ENCODE results near the gene TSPOAP1. TPM values are rescaled to one million over a fixed set of nuclear protein-coding genes. Genes with fewer than 3 reads are reported as not detected.

TSPOAP1 gene
- 10 to 100 TPM; 17.8 to 19.5 TPM for total RNA-seq
- 9.2 TPM for polyA plus RNA-seq (2013, experiment 1 of 2)
- 15.2 TPM for polyA plus RNA-seq (2013, experiment 2 of 2)
- 20.4 to 103 (median 45.7) reads per million in 172 experiments for total RNA-seq

DNA sequence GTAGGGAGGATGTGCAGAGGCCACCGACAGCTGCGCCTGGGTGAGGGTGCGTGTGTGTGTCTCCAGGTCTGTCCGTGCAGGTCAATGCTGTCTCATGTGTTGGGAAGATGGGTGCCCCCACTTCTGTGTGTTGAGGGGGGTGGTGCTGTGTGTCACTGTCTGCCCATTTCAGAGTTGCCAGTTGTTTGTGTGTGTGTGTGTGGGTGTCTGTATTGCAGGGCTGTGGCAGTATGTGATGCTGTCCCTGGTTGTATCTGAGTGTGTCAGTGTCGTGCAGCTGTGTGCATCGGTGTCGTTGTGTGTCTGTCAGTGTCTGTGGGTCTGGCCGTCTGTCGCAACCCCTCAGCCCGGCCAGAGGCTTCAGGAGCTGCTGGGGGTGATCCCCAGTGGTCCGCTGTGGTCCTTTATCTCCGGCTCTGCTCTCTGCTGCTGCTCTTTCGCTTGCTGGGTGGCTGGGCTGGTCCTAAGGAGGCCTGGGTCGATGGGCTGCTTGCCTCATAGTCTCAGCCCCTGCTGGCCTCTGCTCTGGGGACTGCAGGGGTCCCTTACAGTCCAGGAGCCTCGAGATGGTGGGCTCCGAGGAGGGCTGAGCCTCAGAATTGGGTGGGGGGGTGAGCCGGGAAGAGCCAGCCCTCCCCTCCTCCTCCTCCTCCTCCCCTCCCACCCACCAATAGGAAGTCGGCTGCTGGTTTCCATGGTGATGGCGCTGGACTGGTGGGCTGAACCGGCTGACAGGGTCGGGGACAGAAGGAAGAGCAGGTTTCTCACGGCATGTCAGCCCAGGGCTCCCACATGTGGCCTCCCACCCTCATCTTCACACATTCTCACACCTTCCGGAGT is at the start of gene TSPOAP1:
TSS of gene TSPOAP1 (minus strand) at position 601 of the 840 bp plus-strand sequence. CDS start 875 bp downstream, outside the sequence.
- peaks cover 47% of the 10 kb centered on the region for H3K36me3 Mint-ChIP-seq (ENCODE audit: low read depth)

GRCh38 chr17:58377661-58378060 is 49.1 kb upstream of the TSPOAP1 start:
- CTCF ChIA-PET: no interaction called here
- H3K27me3 ChIP-seq (ENCODE audit: control insufficient read depth in 1 of 2, insufficient read depth in 2 of 2, low read length in 2 of 2): no peaks in the 10 kb centered on the region
- H3K9me3 Mint-ChIP-seq: no peaks in the 10 kb centered on the region
- no peak for DNase-seq
- ATAC-seq (ENCODE audit: poor library complexity): no peak
- H3K4me1 Mint-ChIP-seq (ENCODE audit: low read depth): peaks cover 45% of the 10 kb centered on the region
- H3K9me3 ChIP-seq (ENCODE audit: control insufficient read depth in 1 of 2, insufficient read depth in 1 of 2, low read length in 2 of 2): no peaks in the 10 kb centered on the region
- no peaks in the 10 kb centered on the region for H3K27me3 Mint-ChIP-seq
- POLR2A ChIA-PET: interaction anchor here (3.1 kb wide), 1 partner anchor 15 kb away, joined by 11 read pairs; no protein-coding TSS in a partner anchor
- H3K36me3 ChIP-seq (ENCODE audit: insufficient read depth, low read length): no peaks in the 10 kb centered on the region
- no peak overlapping the region for H3K27ac Mint-ChIP-seq
- no peak for TF ChIP-seq CTCF (IDR thresholded peaks at IDR 0.05)
- H3K27ac ChIP-seq (ENCODE audit: low read depth in 1 of 2, low read length in 2 of 2): no peak overlapping the region
- intact Hi-C loops (cut with DNase I, micrococcal nuclease): no loop called here
- peaks cover 29% of the 10 kb centered on the region for H3K4me1 ChIP-seq (ENCODE audit: insufficient read depth, low read length)
- H3K4me3 ChIP-seq (ENCODE audit: low read length): no peak overlapping the region
- no peak overlapping the region for H3K4me3 Mint-ChIP-seq
- no peaks in the 10 kb centered on the region for H3K36me3 Mint-ChIP-seq (ENCODE audit: low read depth)

More for the DNA sequence above, at the start of gene TSPOAP1:
- Mint-ChIP-seq H3K27me3 (no peaks in the 10 kb centered on the region), H3K4me1 (ENCODE audit: low read depth) (peaks cover 46% of the 10 kb centered on the region), H3K4me3 (peak within 1 kb of the TSS; percentile 90), H3K27ac (peak within 1 kb of the TSS; percentile 84), H3K9me3 (no peaks in the 10 kb centered on the region)
- no peaks in the 10 kb centered on the region for H3K27me3 ChIP-seq (ENCODE audit: control insufficient read depth in 1 of 2, insufficient read depth in 2 of 2, low read length in 2 of 2)
- peak within 1 kb of the TSS; percentile 84 for H3K4me3 ChIP-seq (ENCODE audit: low read length)
- CTCF ChIA-PET: interaction anchor here (0.7 to 4.9 kb wide), 8 partner anchors 9 to 89 kb away, joined by 3 to 54 read pairs (median 7); partner anchors contain the start of genes RNF43 and SUPT4H1
- no peak for TF ChIP-seq CTCF (IDR thresholded peaks at IDR 0.05)
- peaks cover 19% of the 10 kb centered on the region for H3K36me3 ChIP-seq (ENCODE audit: insufficient read depth, low read length)
- H3K27ac ChIP-seq (ENCODE audit: low read depth in 1 of 2, low read length in 2 of 2): peak within 1 kb of the TSS; percentile 84 to 87
- POLR2A ChIA-PET: interaction anchor here (0.6 to 22.3 kb wide), 14 partner anchors 11 to 190 kb away, joined by 3 to 1359 read pairs (median 5); partner anchors contain the start of genes MTMR4, RNF43 and SUPT4H1
- intact Hi-C loops (cut with DNase I, micrococcal nuclease): loop anchor here (1.0 kb wide), 3 partner anchors 11 to 16 kb away; no protein-coding TSS in a partner anchor
- ATAC-seq (ENCODE audit: poor library complexity) (peak; percentile 7), DNase-seq (peak in 12 of 14 experiments; percentile 53 to 88 (median 66))
- no peaks in the 10 kb centered on the region for H3K9me3 ChIP-seq (ENCODE audit: control insufficient read depth in 1 of 2, insufficient read depth in 1 of 2, low read length in 2 of 2)
- peaks cover 54% of the 10 kb centered on the region for H3K4me1 ChIP-seq (ENCODE audit: insufficient read depth, low read length)

DNA sequence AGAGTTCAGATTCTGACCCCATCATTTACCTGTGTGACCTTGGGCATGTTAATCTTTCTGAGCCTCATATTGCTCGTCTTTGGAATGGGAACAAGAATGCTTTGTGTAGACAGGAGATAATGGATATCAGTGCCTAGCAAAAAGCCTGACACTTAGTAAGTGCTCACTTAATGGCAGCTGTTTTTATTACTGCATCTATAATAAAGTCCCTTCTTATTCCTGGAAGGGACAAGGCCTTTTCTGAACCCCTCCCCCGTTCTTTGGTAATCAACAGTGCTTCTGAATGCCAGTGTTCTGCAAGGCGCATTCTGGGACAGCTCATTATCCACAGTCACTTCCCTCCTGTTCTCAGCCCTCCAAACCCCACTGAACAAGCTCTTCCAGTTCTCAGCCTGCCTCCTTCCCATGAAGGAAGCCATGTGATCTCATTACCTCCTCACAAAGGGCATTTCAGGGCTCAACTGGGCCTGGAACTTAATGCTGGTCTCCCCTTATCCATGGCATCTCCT is 48.6 kb upstream of the TSPOAP1 start:
- intact Hi-C loops (cut with DNase I, micrococcal nuclease): no loop called here
- ChIA-PET CTCF (no interaction called here), POLR2A (no interaction called here)
- peaks cover 40% of the 10 kb centered on the region for H3K4me1 Mint-ChIP-seq (ENCODE audit: low read depth)
- no peaks in the 10 kb centered on the region for H3K36me3 Mint-ChIP-seq (ENCODE audit: low read depth)
- ATAC-seq (ENCODE audit: poor library complexity): no peak
- H3K4me1 ChIP-seq (ENCODE audit: insufficient read depth, low read length): peaks cover 26% of the 10 kb centered on the region
- H3K4me3 ChIP-seq (ENCODE audit: low read length): no peak overlapping the region
- H3K27me3 ChIP-seq (ENCODE audit: control insufficient read depth in 1 of 2, insufficient read depth in 2 of 2, low read length in 2 of 2): no peaks in the 10 kb centered on the region
- H3K4me3 Mint-ChIP-seq: no peak overlapping the region
- no peaks in the 10 kb centered on the region for H3K9me3 Mint-ChIP-seq
- no peak overlapping the region for H3K27ac Mint-ChIP-seq
- no peaks in the 10 kb centered on the region for H3K36me3 ChIP-seq (ENCODE audit: insufficient read depth, low read length)
- DNase-seq: no peak
- no peak for TF ChIP-seq CTCF (IDR thresholded peaks at IDR 0.05)
- no peaks in the 10 kb centered on the region for H3K27me3 Mint-ChIP-seq
- no peaks in the 10 kb centered on the region for H3K9me3 ChIP-seq (ENCODE audit: control insufficient read depth in 1 of 2, insufficient read depth in 1 of 2, low read length in 2 of 2)
- no peak overlapping the region for H3K27ac ChIP-seq (ENCODE audit: low read depth in 1 of 2, low read length in 2 of 2)
